ENCODE measurements around the gene CDPF1. TPM values are rescaled to one million over a fixed set of nuclear protein-coding genes. Genes with fewer than 3 reads are reported as not detected.

The CDPF1 gene
- total RNA-seq, 2 experiments from 2014 or later = 6.8 to 8.2 TPM

- no peak for DNase-seq
- Mint-ChIP-seq H3K4me1 (ENCODE audit: low read depth) (peaks cover 12% of the 10 kb centered on the region), H3K27ac (no peak overlapping the region), H3K9me3 (no peaks in the 10 kb centered on the region), H3K4me3 (no peak overlapping the region), H3K36me3 (peaks cover 6% of the 10 kb centered on the region), H3K27me3 (no peaks in the 10 kb centered on the region)
- ChIA-PET CTCF (no interaction called here), POLR2A (no interaction called here)
- intact Hi-C loops (cut with micrococcal nuclease) = no loop called here
These were observed 3.9 kb downstream of the CDPF1 start for GRCh38 chr22:46246178-46246577.

DNA sequence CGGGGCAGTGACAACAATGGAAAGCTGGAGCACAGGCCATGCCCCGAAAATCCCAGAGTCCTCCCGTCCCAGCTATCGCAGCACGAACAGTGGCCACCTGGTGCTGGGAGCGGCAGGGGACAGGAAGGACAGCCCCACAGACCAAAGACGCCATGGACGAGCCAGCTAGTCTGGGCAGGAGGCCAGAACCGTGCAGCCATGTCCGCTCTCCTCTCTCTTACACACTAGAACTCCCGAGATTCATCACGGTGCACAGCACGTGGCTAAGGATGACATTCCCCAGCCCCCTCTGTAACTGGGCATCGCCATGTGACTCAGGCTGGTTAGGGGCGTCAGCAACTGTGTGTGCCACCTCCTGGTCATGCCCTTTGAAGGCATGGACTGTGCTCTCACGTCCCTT is 4.6 kb downstream of the CDPF1 start:
- intact Hi-C loops (cut with micrococcal nuclease) = no loop called here
- H3K27ac Mint-ChIP-seq = no peak overlapping the region
- no peaks in the 10 kb centered on the region for H3K9me3 Mint-ChIP-seq
- no peak for DNase-seq
- POLR2A ChIA-PET = no interaction called here
- CTCF ChIA-PET = interaction anchor here (1.2 kb wide), 1 partner anchor 240 kb away, joined by 3 read pairs; no protein-coding TSS in a partner anchor
- peaks cover 6% of the 10 kb centered on the region for H3K36me3 Mint-ChIP-seq
- H3K4me1 Mint-ChIP-seq (ENCODE audit: low read depth) = peaks cover 7% of the 10 kb centered on the region
- H3K27me3 Mint-ChIP-seq = no peaks in the 10 kb centered on the region
- no peak overlapping the region for H3K4me3 Mint-ChIP-seq

GRCh38 chr22:46244771-46245170 is 5.3 kb downstream of the CDPF1 start:
- ChIA-PET CTCF (interaction anchor here (1.2 kb wide), 1 partner anchor 239 kb away, joined by 3 read pairs; no protein-coding TSS in a partner anchor), POLR2A (no interaction called here)
- H3K27me3 Mint-ChIP-seq = no peaks in the 10 kb centered on the region
- no peak for DNase-seq
- intact Hi-C loops (cut with micrococcal nuclease) = no loop called here
- no peaks in the 10 kb centered on the region for H3K9me3 Mint-ChIP-seq
- no peak overlapping the region for H3K27ac Mint-ChIP-seq
- peaks cover 11% of the 10 kb centered on the region for H3K4me1 Mint-ChIP-seq (ENCODE audit: low read depth)
- H3K36me3 Mint-ChIP-seq = peaks cover 6% of the 10 kb centered on the region
- no peak overlapping the region for H3K4me3 Mint-ChIP-seq

GRCh38 chr22:46242076-46242475 is 8.0 kb downstream of the CDPF1 start:
- ChIA-PET POLR2A (interaction anchor here (0.7 kb wide), 1 partner anchor 499 kb away, joined by 3 read pairs; no protein-coding TSS in a partner anchor), CTCF (interaction anchor here (1.3 kb wide), 1 partner anchor 30 kb away, joined by 3 read pairs; no protein-coding TSS in a partner anchor)
- no peak overlapping the region for H3K4me3 Mint-ChIP-seq
- intact Hi-C loops (cut with micrococcal nuclease) = no loop called here
- H3K9me3 Mint-ChIP-seq = no peaks in the 10 kb centered on the region
- H3K27ac Mint-ChIP-seq = no peak overlapping the region
- DNase-seq = no peak
- H3K27me3 Mint-ChIP-seq = no peaks in the 10 kb centered on the region
- peaks cover 13% of the 10 kb centered on the region for H3K36me3 Mint-ChIP-seq
- peaks cover 14% of the 10 kb centered on the region for H3K4me1 Mint-ChIP-seq (ENCODE audit: low read depth)

DNA sequence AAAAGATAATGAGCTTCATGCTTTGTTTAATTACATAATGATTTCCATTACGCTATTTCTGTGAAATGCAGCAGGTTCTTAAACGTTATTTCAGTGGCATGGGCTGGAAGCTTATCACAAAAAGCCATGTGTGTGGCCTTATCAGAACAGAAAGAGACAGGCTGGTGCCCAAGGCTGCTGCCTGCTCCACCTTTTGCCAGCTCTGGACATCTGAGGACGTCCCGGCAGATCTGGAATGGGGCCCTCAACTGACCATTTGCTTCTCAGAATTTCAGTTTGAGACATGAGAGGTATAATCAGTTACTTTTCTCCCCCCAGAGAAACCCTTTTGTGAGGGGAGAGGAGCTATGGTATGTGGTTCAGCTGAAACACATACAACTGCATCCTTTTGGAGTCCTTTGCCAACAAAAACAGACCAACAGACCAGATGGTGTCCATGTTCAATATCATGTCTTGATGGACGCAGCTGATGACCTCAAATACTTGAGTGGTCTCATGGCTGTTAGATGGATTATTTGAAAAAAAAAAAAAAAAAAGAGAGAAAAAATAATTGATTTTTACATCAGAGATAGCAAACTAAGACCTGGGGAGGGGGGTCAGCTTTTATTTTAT is 8.6 kb downstream of the CDPF1 start:
- DNase-seq = no peak
- no peak overlapping the region for H3K4me3 Mint-ChIP-seq
- ChIA-PET CTCF (no interaction called here), POLR2A (no interaction called here)
- peaks cover 18% of the 10 kb centered on the region for H3K36me3 Mint-ChIP-seq
- no peaks in the 10 kb centered on the region for H3K27me3 Mint-ChIP-seq
- no peak overlapping the region for H3K27ac Mint-ChIP-seq
- H3K4me1 Mint-ChIP-seq (ENCODE audit: low read depth) = peaks cover 14% of the 10 kb centered on the region
- no peaks in the 10 kb centered on the region for H3K9me3 Mint-ChIP-seq
- intact Hi-C loops (cut with micrococcal nuclease) = no loop called here

- Mint-ChIP-seq H3K27ac (no peak overlapping the region), H3K4me1 (ENCODE audit: low read depth) (peaks cover 14% of the 10 kb centered on the region), H3K36me3 (peaks cover 19% of the 10 kb centered on the region), H3K27me3 (no peaks in the 10 kb centered on the region), H3K4me3 (no peak overlapping the region), H3K9me3 (no peaks in the 10 kb centered on the region)
- POLR2A ChIA-PET = no interaction called here
- no peak for DNase-seq
- intact Hi-C loops (cut with micrococcal nuclease) = no loop called here
- CTCF ChIA-PET = no interaction called here
These were observed 9.2 kb downstream of the CDPF1 start for GRCh38 chr22:46240907-46241306.

- CTCF ChIA-PET = no interaction called here
- Mint-ChIP-seq H3K4me1 (ENCODE audit: low read depth) (peaks cover 14% of the 10 kb centered on the region), H3K27me3 (no peaks in the 10 kb centered on the region), H3K9me3 (no peaks in the 10 kb centered on the region), H3K4me3 (no peak overlapping the region), H3K27ac (no peak overlapping the region), H3K36me3 (peaks cover 19% of the 10 kb centered on the region)
- DNase-seq = no peak
- POLR2A ChIA-PET = no interaction called here
- intact Hi-C loops (cut with micrococcal nuclease) = no loop called here
These were observed 9.6 kb downstream of the CDPF1 start for GRCh38 chr22:46240506-46240905.

GRCh38 chr22:46240073-46240472 is 10.0 kb downstream of the CDPF1 start:
- Mint-ChIP-seq H3K4me3 (no peak overlapping the region), H3K27me3 (no peaks in the 10 kb centered on the region), H3K4me1 (ENCODE audit: low read depth) (peaks cover 14% of the 10 kb centered on the region), H3K27ac (no peak overlapping the region), H3K36me3 (peaks cover 21% of the 10 kb centered on the region), H3K9me3 (no peaks in the 10 kb centered on the region)
- no peak for DNase-seq
- CTCF ChIA-PET = no interaction called here
- POLR2A ChIA-PET = no interaction called here
- intact Hi-C loops (cut with micrococcal nuclease) = no loop called here

DNA sequence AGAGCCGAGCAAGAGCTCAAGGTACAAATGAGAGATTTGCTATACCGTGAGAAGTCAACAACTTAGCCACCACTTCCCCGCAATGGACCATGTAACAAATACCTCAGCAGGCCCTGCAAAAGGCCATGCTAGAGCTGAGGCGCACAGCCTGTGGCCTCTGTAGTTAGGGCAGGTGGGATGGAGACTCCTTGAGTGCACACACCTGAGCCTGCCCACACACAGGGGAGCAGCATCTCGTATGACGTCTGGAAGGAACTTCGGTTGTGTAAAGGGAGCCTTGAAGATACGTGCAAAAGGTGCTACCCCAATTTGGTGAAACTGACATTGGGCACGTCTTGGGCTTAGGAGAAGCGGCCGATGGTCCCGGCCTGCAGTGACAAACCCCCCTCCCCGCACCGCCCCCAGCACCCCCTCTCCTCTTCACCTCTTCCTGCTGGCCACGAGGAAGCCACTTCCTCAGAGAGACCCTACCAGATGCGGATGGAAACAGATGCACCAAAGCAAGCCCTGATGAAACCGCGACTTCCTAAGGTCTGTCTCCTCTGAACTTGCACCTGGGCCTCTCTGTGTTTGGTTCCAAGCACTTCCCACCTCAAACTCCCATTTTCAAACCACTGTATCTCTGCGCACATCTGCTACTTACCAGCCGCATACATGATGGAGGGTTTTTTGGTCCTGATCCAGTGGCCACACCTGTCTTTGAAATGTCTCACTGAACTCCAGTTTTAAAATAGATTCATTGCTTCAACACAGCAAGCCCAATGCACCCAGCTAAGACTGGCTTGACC is 10.6 kb downstream of the CDPF1 start:
- Mint-ChIP-seq H3K9me3 (no peaks in the 10 kb centered on the region), H3K4me1 (ENCODE audit: low read depth) (peaks cover 14% of the 10 kb centered on the region), H3K36me3 (peaks cover 22% of the 10 kb centered on the region), H3K27ac (no peak overlapping the region), H3K27me3 (no peaks in the 10 kb centered on the region), H3K4me3 (no peak overlapping the region)
- ChIA-PET CTCF (interaction anchor here (0.5 kb wide), 1 partner anchor 12 kb away, joined by 3 read pairs; no protein-coding TSS in a partner anchor), POLR2A (no interaction called here)
- peak; percentile 11 for DNase-seq
- intact Hi-C loops (cut with micrococcal nuclease) = no loop called here

DNA sequence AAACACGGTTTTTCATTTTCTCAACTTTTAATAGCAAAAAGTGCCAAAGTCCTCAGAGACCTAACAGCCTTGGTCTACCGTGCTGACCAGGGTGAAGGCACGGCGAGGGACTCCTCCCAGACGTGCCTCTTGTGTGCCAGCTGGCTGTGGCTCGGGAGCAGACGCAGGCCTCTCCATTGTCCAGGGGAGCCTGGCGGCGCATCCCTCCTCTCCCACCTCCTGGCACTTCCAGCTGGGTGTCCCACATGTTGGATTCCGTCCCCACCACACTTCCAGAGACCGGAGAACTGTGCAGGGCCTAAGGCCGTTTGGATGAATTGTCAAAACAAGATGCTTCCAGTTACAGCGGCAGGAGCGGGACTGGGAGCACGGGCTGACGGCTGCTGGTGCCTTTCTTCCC is 11.6 kb downstream of the CDPF1 start:
- intact Hi-C loops (cut with micrococcal nuclease) = no loop called here
- ChIA-PET CTCF (no interaction called here), POLR2A (no interaction called here)
- Mint-ChIP-seq H3K4me1 (ENCODE audit: low read depth) (peaks cover 14% of the 10 kb centered on the region), H3K27ac (no peak overlapping the region), H3K27me3 (no peaks in the 10 kb centered on the region), H3K36me3 (peaks cover 18% of the 10 kb centered on the region), H3K9me3 (no peaks in the 10 kb centered on the region), H3K4me3 (no peak overlapping the region)
- no peak for DNase-seq

GRCh38 chr22:46237453-46238124 is 12.5 kb downstream of the CDPF1 start:
- ChIA-PET POLR2A (interaction anchor here (0.5 to 0.6 kb wide), 2 partner anchors 800 to 1315 kb away, joined by 3 to 4 read pairs; no protein-coding TSS in a partner anchor), CTCF (interaction anchor here (0.6 kb wide), 1 partner anchor 68 kb away, joined by 3 read pairs; no protein-coding TSS in a partner anchor)
- no peak for DNase-seq
- intact Hi-C loops (cut with micrococcal nuclease) = no loop called here
- Mint-ChIP-seq H3K4me3 (no peak overlapping the region), H3K27me3 (no peaks in the 10 kb centered on the region), H3K27ac (no peak overlapping the region), H3K9me3 (no peaks in the 10 kb centered on the region), H3K4me1 (ENCODE audit: low read depth) (peaks cover 14% of the 10 kb centered on the region), H3K36me3 (peaks cover 15% of the 10 kb centered on the region)

DNA sequence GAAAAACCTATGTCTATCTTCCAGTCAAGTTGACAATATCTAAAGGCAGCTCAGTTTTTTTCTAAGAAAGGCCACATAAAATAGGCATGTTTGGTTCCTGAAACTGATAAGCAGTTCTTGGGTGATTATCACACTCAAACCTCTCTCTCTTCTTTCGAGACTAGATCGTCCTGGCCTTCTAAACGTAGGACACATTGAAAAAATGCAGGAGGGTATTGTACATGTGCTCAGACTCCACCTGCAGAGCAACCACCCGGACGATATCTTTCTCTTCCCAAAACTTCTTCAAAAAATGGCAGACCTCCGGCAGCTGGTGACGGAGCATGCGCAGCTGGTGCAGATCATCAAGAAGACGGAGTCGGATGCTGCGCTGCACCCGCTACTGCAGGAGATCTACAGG is 15.1 kb downstream of the CDPF1 start:
- POLR2A ChIA-PET = no interaction called here
- H3K36me3 Mint-ChIP-seq = peaks cover 15% of the 10 kb centered on the region
- CTCF ChIA-PET = no interaction called here
- H3K27ac Mint-ChIP-seq = no peak overlapping the region
- H3K4me1 Mint-ChIP-seq (ENCODE audit: low read depth) = peaks cover 9% of the 10 kb centered on the region
- H3K4me3 Mint-ChIP-seq = no peak overlapping the region
- no peak for DNase-seq
- no peaks in the 10 kb centered on the region for H3K27me3 Mint-ChIP-seq
- intact Hi-C loops (cut with micrococcal nuclease) = no loop called here
- no peaks in the 10 kb centered on the region for H3K9me3 Mint-ChIP-seq
